Right lobe of liver (tissue), 6 donors: ENCODE data around the gene GNG11. TPM values are rescaled to one million over a fixed set of nuclear protein-coding genes. Genes with fewer than 3 reads are reported as not detected.

Experiments
- ATAC-seq, 4 donors: fragments of 200-7000 bp; cut with Tn5 transposase; one replicate each; pipeline ENCODE4 v1.9.1; 2020; ENCODE audit warnings: mild to moderate bottlenecking in 4 of 4, moderate library complexity in 4 of 4
- DNase-seq, 3 donors: peaks; one replicate each; pipeline ENCODE4 v3.0.0-alpha.2; 2020
- H3K27ac ChIP-seq, 3 donors: fragments of 200-600 bp; one replicate each; pipeline ENCODE4 v1.8.0; 2022
- H3K27me3 ChIP-seq, 2 donors: fragments of 200-600 bp; one replicate each; pipeline ENCODE4 v1.8.0; 2022
- H3K36me3 ChIP-seq, 4 donors: fragments of 200-600 bp; sonication (generic) in 1 of 4; one replicate each; pipeline versions ENCODE4 v1.5.1 to v1.8.0; 2017 to 2022; ENCODE audit warnings: control low read depth in 1 of 4
- H3K4me1 ChIP-seq, 4 donors: fragments of 200-600 bp; sonication (generic) in 1 of 4; one replicate each; pipeline versions ENCODE4 v1.5.1 to v1.8.0; 2017 to 2022; ENCODE audit warnings: control low read depth in 1 of 4
- H3K4me3 ChIP-seq, 3 donors: fragments of 200-600 bp; one replicate each; pipeline ENCODE4 v1.8.0; 2022
- H3K9me3 ChIP-seq, 4 donors: fragments of 200-600 bp; sonication (generic) in 1 of 4; one replicate each; pipeline versions ENCODE4 v1.5.1 to v1.8.0; 2017 to 2022; ENCODE audit warnings: control low read depth in 1 of 4
- CTCF ChIP-seq, 4 donors: fragments of 200-600 bp in 3 of 4; fragments of 450-650 bp in 1 of 4; IDR thresholded peaks; one replicate each; pipeline versions ENCODE4 v1.5.1 to v1.8.0; 2016 to 2022; ENCODE audit warnings: antibody characterized with exemption in 4 of 4, mild to moderate bottlenecking in 2 of 4
- POLR2A ChIP-seq: fragments of 450-650 bp; IDR thresholded peaks from one replicate; pipeline ENCODE4 v1.6.1; 2017; ENCODE audit warnings: antibody characterized with exemption, mild to moderate bottlenecking
- WGBS: methylation state at CpG from one replicate; pipeline ENCODE4 v1.1.6; 2018; ENCODE audit warnings: low coverage, low lambda C conversion rate; ENCODE audit not compliant: insufficient coverage; ENCODE audit errors: missing lambda C conversion rate; 5-methylcytosine and 5-hydroxymethylcytosine counted together
- intact Hi-C, 2 donors: fragments of 100-400 bp; cut with DNase I; formaldehyde crosslinking; loops; one replicate each; pipeline versions ENCODE4 v1.11.2 to v1.14.1; 2022
- total RNA-seq, 6 experiments: library from RNA; depleted of rRNA in 2 of 6; stranded (reverse); fragments of >200 nt in 2 of 6; fragmentation: NEBNext Ultra II Directional in 3 of 6; extraction: Animal tissue kit (Norgen Biotek cat#: 25700) in 3 of 6; gene quantifications; one replicate each; pipeline versions ENCODE4 v1.1.0 to v1.2.4, GENCODE V29; 2016 to 2023
- donor health status: DM: no; HTN: yes; CAD: no.
- donor health status: DM: no; HTN: no; CAD: no.
- donor health status: DM: no; HTN: no; CAD: no.
- donor health status: DM: no; HTN: yes; CAD: no.
- donor health status: DM: no; HTN: yes; CAD: no.

Gene GNG11
- total RNA-seq, 6 experiments from 2014 or later: 0.86 to 6.1 (median 4.0) TPM

GRCh38 chr7:93933156-93933555, 11.6 kb downstream of the GNG11 start:
- no peak for ATAC-seq
- no peak overlapping the region for H3K4me3 ChIP-seq
- H3K27me3 ChIP-seq: no peaks in the 10 kb centered on the region
- intact Hi-C loops: no loop called here
- H3K36me3 ChIP-seq: no peaks in the 10 kb centered on the region
- TF ChIP-seq CTCF (IDR thresholded peaks at IDR 0.05) (no peak), POLR2A (no peak)
- no peaks in the 10 kb centered on the region for H3K9me3 ChIP-seq
- H3K27ac ChIP-seq: no peak overlapping the region
- H3K4me1 ChIP-seq: no peaks in the 10 kb centered on the region
- WGBS: 58% methylated on average over 2 of the region's 3 CpGs
- DNase-seq: no peak

GRCh38 chr7:93935102-93935501, 13.6 kb downstream of the GNG11 start:
- TF ChIP-seq POLR2A (no peak), CTCF (IDR thresholded peaks at IDR 0.05) (no peak)
- H3K4me3 ChIP-seq: no peak overlapping the region
- no peak for ATAC-seq
- H3K27me3 ChIP-seq: no peaks in the 10 kb centered on the region
- no peak for DNase-seq
- intact Hi-C loops: no loop called here
- no peaks in the 10 kb centered on the region for H3K36me3 ChIP-seq
- H3K9me3 ChIP-seq: no peaks in the 10 kb centered on the region
- no peaks in the 10 kb centered on the region for H3K4me1 ChIP-seq
- WGBS: 36% methylated on average over 2 of the region's 2 CpGs
- H3K27ac ChIP-seq: no peak overlapping the region

GRCh38 chr7:93937818-93938217, 16.3 kb downstream of the GNG11 start:
- intact Hi-C loops: no loop called here
- Histone ChIP-seq H3K36me3 (no peaks in the 10 kb centered on the region), H3K9me3 (no peaks in the 10 kb centered on the region), H3K4me3 (no peak overlapping the region), H3K4me1 (no peaks in the 10 kb centered on the region), H3K27ac (no peak overlapping the region), H3K27me3 (no peaks in the 10 kb centered on the region)
- TF ChIP-seq POLR2A (no peak), CTCF (IDR thresholded peaks at IDR 0.05) (no peak)
- DNase-seq (no peak), ATAC-seq (no peak)
- WGBS: 83% methylated on average over 1 of the region's 1 CpG

- Histone ChIP-seq H3K36me3 (no peaks in the 10 kb centered on the region), H3K9me3 (no peaks in the 10 kb centered on the region), H3K4me1 (no peaks in the 10 kb centered on the region), H3K4me3 (no peak overlapping the region), H3K27ac (no peak overlapping the region), H3K27me3 (no peaks in the 10 kb centered on the region)
- ATAC-seq: no peak
- intact Hi-C loops: no loop called here
- DNase-seq: no peak
- TF ChIP-seq POLR2A (no peak), CTCF (IDR thresholded peaks at IDR 0.05) (no peak)
Observed at GRCh38 chr7:93938293-93938692, 16.8 kb downstream of the GNG11 start.

- ATAC-seq: no peak
- no peak for DNase-seq
Observed at GRCh38 chr7:93941945-93942344, 20.4 kb downstream of the GNG11 start.

More at GRCh38 chr7:93941945-93942344, 20.4 kb downstream of the GNG11 start:
- no peak overlapping the region for H3K27ac ChIP-seq
- intact Hi-C loops: no loop called here
- WGBS: 42% methylated on average over 2 of the region's 2 CpGs
- H3K36me3 ChIP-seq: no peaks in the 10 kb centered on the region
- H3K9me3 ChIP-seq: no peaks in the 10 kb centered on the region
- H3K4me1 ChIP-seq: no peaks in the 10 kb centered on the region
- H3K27me3 ChIP-seq: no peaks in the 10 kb centered on the region
- TF ChIP-seq CTCF (IDR thresholded peaks at IDR 0.05) (no peak), POLR2A (no peak)
- H3K4me3 ChIP-seq: no peak overlapping the region
